ENCODE results near the gene DAPL1.
"Not testable (repeated sequence)": the region's sequence is repeated elsewhere in the genome, so short reads cannot be mapped to it uniquely, and the experiment has no call there.

DNA sequence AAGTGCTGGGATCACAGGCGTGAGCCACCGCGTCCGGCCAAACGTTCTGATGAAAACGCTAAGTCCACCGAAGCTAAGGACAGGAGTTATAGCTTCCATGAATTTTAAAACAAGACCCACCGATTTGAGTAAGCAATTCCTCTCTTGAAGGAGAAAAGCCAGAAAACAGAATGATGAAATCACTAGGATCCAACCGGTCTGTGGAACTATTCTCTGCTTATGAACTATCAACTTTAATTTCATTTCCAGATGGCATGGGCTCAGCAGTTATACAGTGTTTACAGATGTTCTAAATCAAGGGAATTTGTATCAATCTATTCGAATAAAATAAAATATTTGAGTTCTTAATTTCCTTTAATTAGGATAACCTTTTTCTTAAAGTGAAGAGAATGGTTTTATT, 66.5 kb downstream of the DAPL1 start:
- TF ChIP-seq, protein P1, sequence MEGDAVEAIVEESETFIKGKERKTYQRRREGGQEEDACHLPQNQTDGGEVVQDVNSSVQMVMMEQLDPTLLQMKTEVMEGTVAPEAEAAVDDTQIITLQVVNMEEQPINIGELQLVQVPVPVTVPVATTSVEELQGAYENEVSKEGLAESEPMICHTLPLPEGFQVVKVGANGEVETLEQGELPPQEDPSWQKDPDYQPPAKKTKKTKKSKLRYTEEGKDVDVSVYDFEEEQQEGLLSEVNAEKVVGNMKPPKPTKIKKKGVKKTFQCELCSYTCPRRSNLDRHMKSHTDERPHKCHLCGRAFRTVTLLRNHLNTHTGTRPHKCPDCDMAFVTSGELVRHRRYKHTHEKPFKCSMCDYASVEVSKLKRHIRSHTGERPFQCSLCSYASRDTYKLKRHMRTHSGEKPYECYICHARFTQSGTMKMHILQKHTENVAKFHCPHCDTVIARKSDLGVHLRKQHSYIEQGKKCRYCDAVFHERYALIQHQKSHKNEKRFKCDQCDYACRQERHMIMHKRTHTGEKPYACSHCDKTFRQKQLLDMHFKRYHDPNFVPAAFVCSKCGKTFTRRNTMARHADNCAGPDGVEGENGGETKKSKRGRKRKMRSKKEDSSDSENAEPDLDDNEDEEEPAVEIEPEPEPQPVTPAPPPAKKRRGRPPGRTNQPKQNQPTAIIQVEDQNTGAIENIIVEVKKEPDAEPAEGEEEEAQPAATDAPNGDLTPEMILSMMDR (IDR thresholded peaks at IDR 0.05; ENCODE audit: poor library complexity, severe bottlenecking) = not testable (repeated sequence)
- not testable (repeated sequence) for TF ChIP-seq POLR2AphosphoS5 (IDR thresholded peaks at IDR 0.05); TAF1 (IDR thresholded peaks at IDR 0.05; ENCODE audit: low read depth); SMC3 (conservative IDR thresholded peaks at IDR 0.05; ENCODE audit: poor library complexity); EP300 (conservative IDR thresholded peaks at IDR 0.05; ENCODE audit: poor library complexity, severe bottlenecking); EZH2 (IDR thresholded peaks at IDR 0.05; ENCODE audit: borderline replicate concordance, insufficient read depth, low read length, poor library complexity, severe bottlenecking); RAD21 (conservative IDR thresholded peaks at IDR 0.05); MXI1 (conservative IDR thresholded peaks at IDR 0.05; ENCODE audit: poor library complexity, severe bottlenecking)
- TF ChIP-seq, protein P2, sequence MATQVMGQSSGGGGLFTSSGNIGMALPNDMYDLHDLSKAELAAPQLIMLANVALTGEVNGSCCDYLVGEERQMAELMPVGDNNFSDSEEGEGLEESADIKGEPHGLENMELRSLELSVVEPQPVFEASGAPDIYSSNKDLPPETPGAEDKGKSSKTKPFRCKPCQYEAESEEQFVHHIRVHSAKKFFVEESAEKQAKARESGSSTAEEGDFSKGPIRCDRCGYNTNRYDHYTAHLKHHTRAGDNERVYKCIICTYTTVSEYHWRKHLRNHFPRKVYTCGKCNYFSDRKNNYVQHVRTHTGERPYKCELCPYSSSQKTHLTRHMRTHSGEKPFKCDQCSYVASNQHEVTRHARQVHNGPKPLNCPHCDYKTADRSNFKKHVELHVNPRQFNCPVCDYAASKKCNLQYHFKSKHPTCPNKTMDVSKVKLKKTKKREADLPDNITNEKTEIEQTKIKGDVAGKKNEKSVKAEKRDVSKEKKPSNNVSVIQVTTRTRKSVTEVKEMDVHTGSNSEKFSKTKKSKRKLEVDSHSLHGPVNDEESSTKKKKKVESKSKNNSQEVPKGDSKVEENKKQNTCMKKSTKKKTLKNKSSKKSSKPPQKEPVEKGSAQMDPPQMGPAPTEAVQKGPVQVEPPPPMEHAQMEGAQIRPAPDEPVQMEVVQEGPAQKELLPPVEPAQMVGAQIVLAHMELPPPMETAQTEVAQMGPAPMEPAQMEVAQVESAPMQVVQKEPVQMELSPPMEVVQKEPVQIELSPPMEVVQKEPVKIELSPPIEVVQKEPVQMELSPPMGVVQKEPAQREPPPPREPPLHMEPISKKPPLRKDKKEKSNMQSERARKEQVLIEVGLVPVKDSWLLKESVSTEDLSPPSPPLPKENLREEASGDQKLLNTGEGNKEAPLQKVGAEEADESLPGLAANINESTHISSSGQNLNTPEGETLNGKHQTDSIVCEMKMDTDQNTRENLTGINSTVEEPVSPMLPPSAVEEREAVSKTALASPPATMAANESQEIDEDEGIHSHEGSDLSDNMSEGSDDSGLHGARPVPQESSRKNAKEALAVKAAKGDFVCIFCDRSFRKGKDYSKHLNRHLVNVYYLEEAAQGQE (IDR thresholded peaks at IDR 0.05; ENCODE audit: borderline replicate concordance) = not testable (repeated sequence)
